Kidney (tissue), 14 donors: ENCODE results near the gene TBC1D8. TPM values are rescaled to one million over a fixed set of nuclear protein-coding genes. Genes with fewer than 3 reads are reported as not detected.

Experiments used
- DNase-seq, 5 donors: peaks; one replicate each; pipeline ENCODE4 v3.0.0-alpha.2; 2013 to 2020
- FAIRE-seq: peaks from 2 replicates; lab custom pipeline; 2012; peaks lifted over from hg19 to GRCh38; lab: Jason Lieb, UNC
- H3K27ac ChIP-seq, 2 donors: one replicate each; pipeline ENCODE4 v1.7.0; 2013; ENCODE audit warnings: low read depth in 2 of 2, low read length in 2 of 2, inconsistent platforms in 1 of 2
- H3K27me3 ChIP-seq: one replicate; pipeline ENCODE4 v1.7.1; 2013; ENCODE audit warnings: low read length, inconsistent platforms; ENCODE audit not compliant: control insufficient read depth, insufficient read depth
- H3K36me3 ChIP-seq, 3 donors: one replicate each; pipeline versions ENCODE4 v1.7.0 to v1.7.1; 2013; ENCODE audit warnings: low read length in 3 of 3, control low read depth in 1 of 3, inconsistent platforms in 1 of 3; ENCODE audit not compliant: insufficient read depth in 3 of 3, control insufficient read depth in 2 of 3
- H3K4me1 ChIP-seq, 3 donors: one replicate each; pipeline versions ENCODE4 v1.7.0 to v1.7.1; 2013; ENCODE audit warnings: low read length in 3 of 3, inconsistent platforms in 1 of 3, low read depth in 1 of 3; ENCODE audit not compliant: control insufficient read depth in 2 of 3, insufficient read depth in 2 of 3
- H3K4me3 ChIP-seq, 3 donors: one replicate each; pipeline versions ENCODE4 v1.7.0 to v1.8.1; 2013; ENCODE audit warnings: low read length in 3 of 3, control low read depth in 1 of 3, inconsistent platforms in 1 of 3
- H3K9ac ChIP-seq, 3 donors: one replicate each; pipeline versions ENCODE4 v1.7.0 to v1.7.1; 2013; ENCODE audit warnings: low read length in 3 of 3, control low read depth in 1 of 3, inconsistent platforms in 1 of 3
- H3K9me3 ChIP-seq, 3 donors: one replicate each; pipeline versions ENCODE4 v1.7.0 to v1.7.1; 2013; ENCODE audit warnings: low read length in 3 of 3, control low read depth in 1 of 3, inconsistent platforms in 1 of 3; ENCODE audit not compliant: control insufficient read depth in 2 of 3, insufficient read depth in 1 of 3
- CTCF ChIP-seq: IDR thresholded peaks from 3 replicates; pipeline ENCODE4 v1.5.1; 2012; ENCODE audit warnings: mild to moderate bottlenecking, moderate library complexity, borderline replicate concordance; ENCODE audit not compliant: insufficient read depth; ENCODE audit errors: extremely low read depth
- intact Hi-C: fragments of 100-400 bp; cut with DNase I; formaldehyde crosslinking; loops from one replicate; pipeline ENCODE4 v1.11.1; 2022
- polyA plus RNA-seq: library from polyadenylated mRNA; stranded (reverse); fragments of 350-450 nt; fragmentation: Illumina TruSeq; extraction: RNeasy Lipid Tissue Mini Kit (QIAGEN cat#74804); gene quantifications from one replicate; pipeline ENCODE4 v1.2.3, GENCODE V29; 2014; ENCODE audit warnings: low read depth, low replicate concordance; ENCODE audit not compliant: insufficient read depth
- total RNA-seq: library from RNA; stranded (reverse); fragmentation: NEBNext Ultra II Directional; extraction: Animal tissue kit (Norgen Biotek cat#: 25700); gene quantifications from one replicate; pipeline ENCODE4 v1.2.1, GENCODE V29; 2021
- donor health status: control.
- donor health status: control.
- donor health status: control.
- donor health status: control.
- donor health status: control.
- donor health status: DM: yes; HTN: yes; CAD: no.
- donor health status: Normal renal cell carcinoma (clear cell type).

The TBC1D8 gene
- total and polyA plus RNA-seq, 2 donors from 2014 or later: 7.4 to 47.9 TPM

GRCh38 chr2:101116841-101117552 lies 34.2 kb downstream of the TBC1D8 start:
- H3K4me1 ChIP-seq: peaks cover 9 to 33% (median 30%) of the 10 kb centered on the region in 3 donors
- FAIRE-seq: no peak
- H3K36me3 ChIP-seq: no peaks in the 10 kb centered on the region
- H3K27me3 ChIP-seq: no peaks in the 10 kb centered on the region
- H3K9me3 ChIP-seq: no peaks in the 10 kb centered on the region
- H3K9ac ChIP-seq: no peak overlapping the region
- intact Hi-C loops: no loop called here
- no peak overlapping the region for H3K4me3 ChIP-seq
- no peak overlapping the region for H3K27ac ChIP-seq
- TF ChIP-seq CTCF: no peak
- no peak for DNase-seq

GRCh38 chr2:101116348-101116747 lies 34.8 kb downstream of the TBC1D8 start:
- Histone ChIP-seq H3K36me3 (no peaks in the 10 kb centered on the region), H3K4me3 (no peak overlapping the region), H3K9ac (no peak overlapping the region), H3K27me3 (no peaks in the 10 kb centered on the region), H3K9me3 (no peaks in the 10 kb centered on the region), H3K4me1 (peaks cover 9 to 38% (median 31%) of the 10 kb centered on the region in 3 donors), H3K27ac (no peak overlapping the region)
- FAIRE-seq: no peak
- no peak for DNase-seq
- intact Hi-C loops: no loop called here
- no peak for TF ChIP-seq CTCF

GRCh38 chr2:101115664-101116063 lies 35.5 kb downstream of the TBC1D8 start:
- H3K27ac ChIP-seq: no peak overlapping the region
- peaks cover 9 to 35% (median 31%) of the 10 kb centered on the region in 3 donors for H3K4me1 ChIP-seq
- no peak for FAIRE-seq
- H3K36me3 ChIP-seq: no peaks in the 10 kb centered on the region
- no peak for DNase-seq
- no peak overlapping the region for H3K9ac ChIP-seq
- no peaks in the 10 kb centered on the region for H3K27me3 ChIP-seq
- intact Hi-C loops: no loop called here
- H3K4me3 ChIP-seq: no peak overlapping the region
- H3K9me3 ChIP-seq: no peaks in the 10 kb centered on the region
- TF ChIP-seq CTCF: no peak

GRCh38 chr2:101114815-101115214 lies 36.4 kb downstream of the TBC1D8 start:
- no peaks in the 10 kb centered on the region for H3K9me3 ChIP-seq
- no peak for TF ChIP-seq CTCF
- H3K4me3 ChIP-seq: no peak overlapping the region
- H3K9ac ChIP-seq: no peak overlapping the region
- intact Hi-C loops: no loop called here
- H3K36me3 ChIP-seq: no peaks in the 10 kb centered on the region
- FAIRE-seq (no peak), DNase-seq (peak in 1 of 5 donors; percentile 14)
- H3K27me3 ChIP-seq: no peaks in the 10 kb centered on the region
- H3K4me1 ChIP-seq: peaks cover 9 to 33% (median 25%) of the 10 kb centered on the region in 3 donors
- H3K27ac ChIP-seq: peak overlapping the region in 1 of 2 donors; percentile 42
